OCI-LY7 (cell line): ENCODE data around the gene PRSS38. TPM values are rescaled to one million over a fixed set of nuclear protein-coding genes. Genes with fewer than 3 reads are reported as not detected.
"Not testable (repeated sequence)": the region's sequence is repeated elsewhere in the genome, so short reads cannot be mapped to it uniquely, and the experiment has no call there.

Experiments
- BruUV-seq: library from RNA; stranded (reverse); fragments of 400-500 nt; replicated peaks from 2 replicates; lab custom pipeline; 2021; lab: Mats Ljungman, UMichigan
- CTCF ChIA-PET: fragments of 300-600 bp; sonication (Branson Sonifier 250); formaldehyde crosslinking; loops from one replicate; lab custom pipeline; 2022; ENCODE audit warnings: antibody characterized with exemption; ENCODE audit not compliant: unreplicated experiment; lab: Charles Lee
- POLR2A ChIA-PET: fragments of 300-600 bp; sonication (Branson Sonifier 250); formaldehyde crosslinking; loops from one replicate; lab custom pipeline; 2022; ENCODE audit warnings: antibody characterized with exemption; lab: Charles Lee
- DNase-seq: peaks from one replicate; pipeline ENCODE4 v3.0.0-alpha.2; 2015; ENCODE audit warnings: low spot score
- H2AFZ ChIP-seq: fragments of 200-600 bp; sonication (generic), shearing (Covaris generic); 2 replicates; pipeline ENCODE4 v1.6.1; 2014; ENCODE audit warnings: mild to moderate bottlenecking, antibody characterized with exemption, low read length, moderate library complexity
- H3K27ac ChIP-seq: fragments of 200-600 bp; sonication (generic); 2 replicates; pipeline ENCODE4 v1.5.1; 2014; ENCODE audit warnings: mixed run types, low read depth, mild to moderate bottlenecking, moderate library complexity, low read length, inconsistent platforms; ENCODE audit not compliant: poor library complexity, severe bottlenecking
- H3K36me3 ChIP-seq: fragments of 200-600 bp; sonication (generic); 2 replicates; pipeline ENCODE4 v1.6.1; 2014; ENCODE audit warnings: mild to moderate bottlenecking, antibody characterized with exemption, low read length, moderate library complexity, mixed read lengths; ENCODE audit not compliant: insufficient read depth
- H3K4me1 ChIP-seq: fragments of 200-600 bp; sonication (generic); 2 replicates; pipeline ENCODE4 v1.5.1; 2014; ENCODE audit warnings: mild to moderate bottlenecking, low read length; ENCODE audit not compliant: insufficient read depth, poor library complexity, severe bottlenecking
- H3K4me2 ChIP-seq: fragments of 200-600 bp; sonication (generic); 2 replicates; pipeline ENCODE4 v1.6.1; 2014; ENCODE audit warnings: mild to moderate bottlenecking, low read length
- H3K4me3 ChIP-seq: fragments of 200-600 bp; sonication (generic); 2 replicates; pipeline ENCODE4 v1.5.1; 2014; ENCODE audit warnings: mild to moderate bottlenecking, low read depth, low read length; ENCODE audit not compliant: poor library complexity, severe bottlenecking
- H3K79me2 ChIP-seq: fragments of 200-600 bp; sonication (generic); 2 replicates; pipeline ENCODE4 v1.6.1; 2016; ENCODE audit warnings: low read depth, mild to moderate bottlenecking, low read length, moderate library complexity, mixed read lengths; ENCODE audit not compliant: insufficient read depth
- H3K9me2 ChIP-seq: fragments of 200-600 bp; sonication (generic); 2 replicates; pipeline ENCODE4 v1.6.1; 2016; ENCODE audit warnings: mild to moderate bottlenecking, low read length, mixed read lengths; ENCODE audit not compliant: insufficient read depth
- H3K9me3 ChIP-seq: fragments of 200-600 bp; sonication (generic); 2 replicates; pipeline ENCODE4 v1.6.1; 2014; ENCODE audit warnings: mild to moderate bottlenecking, mixed run types, low read length, mixed read lengths
- H4K20me1 ChIP-seq: fragments of 200-600 bp; sonication (generic); 2 replicates; pipeline ENCODE4 v1.6.1; 2014; ENCODE audit warnings: mild to moderate bottlenecking, antibody characterized with exemption, low read length, moderate library complexity, mixed read lengths; ENCODE audit not compliant: insufficient read depth
- EZH2phosphoT487 ChIP-seq: fragments of 200-600 bp; sonication (generic); IDR thresholded peaks from 2 replicates; pipeline ENCODE4 v1.6.1; 2018; ENCODE audit warnings: low read depth, borderline replicate concordance, mild to moderate bottlenecking, mixed run types, antibody characterized with exemption, low read length, moderate library complexity, mixed read lengths
- intact Hi-C: fragments of 100-400 bp; cut with micrococcal nuclease; formaldehyde crosslinking; loops from one replicate; pipeline ENCODE4 v1.10.0; 2022; ENCODE audit not compliant: unreplicated experiment
- total RNA-seq, 2 experiments: library from RNA; depleted of rRNA in 1 of 2; stranded (reverse); fragments of >200 nt in 1 of 2; shearing (Covaris generic) in 1 of 2; gene quantifications; 2 replicates each; pipeline ENCODE4 v1.2.3, GENCODE V29; 2014 to 2022
- TF ChIP-seq, protein P1 (sequence below): fragments of 200-600 bp; sonication (generic); conservative IDR thresholded peaks from 2 replicates; pipeline ENCODE4 v1.5.1; 2014; ENCODE audit warnings: mild to moderate bottlenecking, antibody characterized with exemption, low read length, moderate library complexity, mixed read lengths

The PRSS38 gene
- total RNA-seq, 2 experiments from 2014 or later, result not detected

DNA sequence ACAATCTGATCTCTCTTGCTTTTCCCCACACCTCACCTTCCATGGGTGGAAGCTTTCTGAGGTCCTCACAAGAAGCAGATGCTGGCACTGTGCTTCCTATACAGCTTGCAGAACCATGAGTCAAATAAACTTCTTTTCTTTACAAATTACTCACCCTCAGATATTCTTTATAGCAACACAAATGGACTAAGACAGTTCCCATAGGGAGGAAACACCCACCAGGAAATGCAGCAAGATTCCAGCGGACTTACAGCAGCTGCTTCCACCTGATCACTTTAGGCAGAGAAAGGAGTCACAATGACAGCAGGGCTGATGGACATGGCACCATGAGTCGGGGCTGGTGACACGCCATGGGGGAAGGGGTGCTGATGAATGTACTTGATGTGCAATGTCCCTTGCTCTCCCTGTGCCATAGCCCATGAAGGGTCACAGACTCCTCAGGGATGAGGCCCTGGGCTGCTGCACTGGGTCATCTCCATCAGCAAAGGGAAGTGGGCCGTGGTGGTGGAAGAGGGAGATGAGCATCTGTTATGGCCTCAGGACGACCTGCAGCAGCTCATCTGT, 53.9 kb downstream of the PRSS38 start:
- Histone ChIP-seq H3K4me1 (no peaks in the 10 kb centered on the region), H4K20me1 (no peaks in the 10 kb centered on the region), H3K36me3 (no peaks in the 10 kb centered on the region), H3K9me2 (no peaks in the 10 kb centered on the region), H2AFZ (no peak overlapping the region), H3K79me2 (no peaks in the 10 kb centered on the region), H3K9me3 (no peaks in the 10 kb centered on the region), H3K4me3 (no peak overlapping the region), H3K27ac (no peak overlapping the region), H3K4me2 (no peak overlapping the region)
- DNase-seq, result no peak
- CTCF ChIA-PET, result no interaction called here
- intact Hi-C loops, result no loop called here
- TF ChIP-seq EZH2phosphoT487, result no peak
- TF ChIP-seq, protein P1, sequence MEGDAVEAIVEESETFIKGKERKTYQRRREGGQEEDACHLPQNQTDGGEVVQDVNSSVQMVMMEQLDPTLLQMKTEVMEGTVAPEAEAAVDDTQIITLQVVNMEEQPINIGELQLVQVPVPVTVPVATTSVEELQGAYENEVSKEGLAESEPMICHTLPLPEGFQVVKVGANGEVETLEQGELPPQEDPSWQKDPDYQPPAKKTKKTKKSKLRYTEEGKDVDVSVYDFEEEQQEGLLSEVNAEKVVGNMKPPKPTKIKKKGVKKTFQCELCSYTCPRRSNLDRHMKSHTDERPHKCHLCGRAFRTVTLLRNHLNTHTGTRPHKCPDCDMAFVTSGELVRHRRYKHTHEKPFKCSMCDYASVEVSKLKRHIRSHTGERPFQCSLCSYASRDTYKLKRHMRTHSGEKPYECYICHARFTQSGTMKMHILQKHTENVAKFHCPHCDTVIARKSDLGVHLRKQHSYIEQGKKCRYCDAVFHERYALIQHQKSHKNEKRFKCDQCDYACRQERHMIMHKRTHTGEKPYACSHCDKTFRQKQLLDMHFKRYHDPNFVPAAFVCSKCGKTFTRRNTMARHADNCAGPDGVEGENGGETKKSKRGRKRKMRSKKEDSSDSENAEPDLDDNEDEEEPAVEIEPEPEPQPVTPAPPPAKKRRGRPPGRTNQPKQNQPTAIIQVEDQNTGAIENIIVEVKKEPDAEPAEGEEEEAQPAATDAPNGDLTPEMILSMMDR, result no peak
- POLR2A ChIA-PET, result no interaction called here
- no TSS peak for BruUV-seq

DNA sequence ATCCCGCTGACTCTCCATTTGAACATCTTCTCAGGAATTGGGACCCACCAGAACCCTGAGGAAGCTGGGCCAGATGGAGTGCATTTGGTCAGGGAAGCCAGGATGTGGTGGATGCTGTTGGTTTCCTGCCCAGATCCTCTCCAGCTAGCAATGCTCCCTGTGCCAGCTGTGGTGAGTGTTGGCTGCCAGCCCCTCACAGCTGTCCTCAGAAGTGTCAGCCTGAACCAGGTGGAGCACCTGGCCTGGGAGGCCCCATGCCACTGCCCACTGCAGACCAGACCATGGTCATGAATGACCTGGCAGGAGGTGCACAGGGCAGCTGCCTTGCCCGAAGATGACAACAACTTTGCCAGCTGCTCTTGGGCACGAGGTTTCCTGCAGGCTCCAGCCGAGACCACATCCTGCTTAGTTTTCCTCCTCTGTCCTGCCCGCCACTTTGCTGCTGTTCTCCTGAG, 54.4 kb downstream of the PRSS38 start:
- Histone ChIP-seq H3K9me3 (no peaks in the 10 kb centered on the region), H3K9me2 (no peaks in the 10 kb centered on the region), H3K4me1 (no peaks in the 10 kb centered on the region), H3K27ac (no peak overlapping the region), H3K36me3 (no peaks in the 10 kb centered on the region), H3K4me3 (no peak overlapping the region), H2AFZ (no peak overlapping the region), H4K20me1 (no peaks in the 10 kb centered on the region), H3K79me2 (no peaks in the 10 kb centered on the region), H3K4me2 (no peak overlapping the region)
- no peak for DNase-seq
- BruUV-seq, result no TSS peak
- TF ChIP-seq, protein P1, result no peak
- TF ChIP-seq EZH2phosphoT487, result no peak
- intact Hi-C loops, result no loop called here
- ChIA-PET POLR2A (no interaction called here), CTCF (no interaction called here)

DNA sequence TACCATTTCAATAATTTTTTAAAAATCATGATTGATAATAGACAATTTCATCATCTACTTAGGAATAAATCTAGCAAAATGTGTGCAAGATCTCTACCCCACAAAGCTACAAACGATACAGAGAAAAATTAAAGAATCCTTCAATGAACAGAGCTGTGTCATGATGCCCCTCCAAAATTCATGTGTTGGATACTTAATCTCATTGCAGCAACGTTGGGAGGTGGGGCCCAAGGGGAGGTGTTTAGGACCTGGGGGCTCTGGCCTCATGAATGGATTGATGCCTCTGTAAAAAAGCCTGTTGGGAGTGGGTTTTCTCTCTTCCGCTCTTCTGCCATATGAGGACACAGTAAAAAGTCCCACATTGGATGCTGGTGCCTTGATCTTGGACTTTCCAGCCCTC, 54.9 kb downstream of the PRSS38 start:
- no peaks in the 10 kb centered on the region for H4K20me1 ChIP-seq
- POLR2A ChIA-PET, result no interaction called here
- H3K9me2 ChIP-seq, result no peaks in the 10 kb centered on the region
- no peak overlapping the region for H3K4me2 ChIP-seq
- no peak overlapping the region for H2AFZ ChIP-seq
- no peaks in the 10 kb centered on the region for H3K36me3 ChIP-seq
- no TSS peak for BruUV-seq
- no peaks in the 10 kb centered on the region for H3K9me3 ChIP-seq
- TF ChIP-seq EZH2phosphoT487, result no peak
- TF ChIP-seq, protein P1, result no peak
- H3K27ac ChIP-seq, result no peak overlapping the region
- no peak overlapping the region for H3K4me3 ChIP-seq
- intact Hi-C loops, result no loop called here
- no peaks in the 10 kb centered on the region for H3K79me2 ChIP-seq
- DNase-seq, result no peak
- H3K4me1 ChIP-seq, result no peaks in the 10 kb centered on the region
- CTCF ChIA-PET, result no interaction called here

DNA sequence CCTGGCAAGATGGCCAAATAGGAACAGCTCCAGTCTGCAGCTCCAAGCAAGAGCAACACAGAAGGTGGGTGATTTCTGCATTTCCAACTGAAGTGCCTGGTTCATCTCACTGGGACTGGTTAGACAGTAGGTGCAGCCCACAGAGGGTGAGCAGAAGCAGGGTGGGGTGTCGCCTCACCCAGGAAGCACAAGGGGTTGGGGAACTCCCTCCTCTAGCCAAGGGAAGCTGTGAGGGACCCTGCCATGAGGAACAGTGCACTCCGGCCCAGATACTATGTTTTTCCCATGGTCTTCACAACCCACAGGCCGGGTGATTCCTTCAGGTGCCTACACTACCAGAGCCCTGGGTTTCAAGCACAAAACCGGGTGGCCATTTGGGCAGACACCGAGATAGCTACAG, 56.4 kb downstream of the PRSS38 start:
- H3K9me3 ChIP-seq, BruUV-seq, H3K27ac ChIP-seq, H3K36me3 ChIP-seq, H4K20me1 ChIP-seq, H3K4me1 ChIP-seq, H2AFZ ChIP-seq, DNase-seq, intact Hi-C loops, CTCF ChIA-PET, POLR2A ChIA-PET, H3K9me2 ChIP-seq, H3K4me2 ChIP-seq, H3K4me3 ChIP-seq, H3K79me2 ChIP-seq: not testable (repeated sequence)
